C4-2B (cell line): ENCODE measurements around the gene MARS1.

ENCODE experiments used
- H3K27ac ChIP-seq: fragments of 450-650 bp; 2 replicates; pipeline ENCODE4 v1.5.1; 2017
- ZFX ChIP-seq: fragments of 450-650 bp; IDR thresholded peaks from 2 replicates; pipeline ENCODE4 v1.6.1; 2017
- TF ChIP-seq, protein P1 (sequence below): fragments of 450-650 bp; conservative IDR thresholded peaks from 2 replicates; pipeline ENCODE4 v1.5.1; 2017; ENCODE audit warnings: mild to moderate bottlenecking

Gene MARS1

DNA sequence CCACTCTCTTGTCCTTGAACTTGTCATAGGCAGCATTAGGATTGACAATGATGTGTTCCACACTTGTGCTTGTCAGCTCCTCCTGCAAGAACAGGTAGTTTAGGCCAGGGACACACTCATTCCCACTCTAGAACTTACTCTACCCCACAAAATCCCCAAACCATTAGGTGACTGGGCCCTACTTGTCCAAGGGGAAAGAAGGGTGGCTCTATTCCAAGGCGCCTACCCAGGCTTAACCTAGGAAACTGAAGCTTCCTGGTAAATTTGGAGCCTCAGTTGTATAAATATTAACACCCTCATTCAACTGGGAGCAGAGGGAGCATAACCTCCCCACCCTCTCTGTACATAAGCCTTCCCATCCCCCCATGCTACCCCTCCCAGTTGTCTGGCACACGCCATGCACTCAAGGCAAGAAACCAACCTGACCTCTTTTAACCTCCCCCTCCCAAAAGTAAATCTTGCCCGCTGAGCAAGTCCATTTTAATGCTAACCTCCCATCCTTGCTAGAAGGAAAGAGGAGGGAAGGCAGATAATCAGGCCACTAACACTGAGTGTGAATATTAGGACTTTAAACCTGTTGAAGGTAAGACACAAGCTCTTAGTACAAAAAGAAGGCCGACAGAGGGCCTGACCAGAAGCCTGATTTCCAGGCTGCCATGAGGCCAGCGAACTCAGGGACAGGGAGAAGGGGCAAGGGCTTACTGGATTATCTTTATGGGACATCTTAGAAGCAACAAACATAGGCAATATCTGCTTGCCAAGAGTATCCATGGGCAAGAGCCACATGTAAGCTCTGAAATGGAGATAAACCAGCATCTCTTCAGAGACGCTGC lies 48.1 kb downstream of the MARS1 start:
- H3K27ac ChIP-seq: peak overlapping the region; percentile 51
- TF ChIP-seq, protein P1, sequence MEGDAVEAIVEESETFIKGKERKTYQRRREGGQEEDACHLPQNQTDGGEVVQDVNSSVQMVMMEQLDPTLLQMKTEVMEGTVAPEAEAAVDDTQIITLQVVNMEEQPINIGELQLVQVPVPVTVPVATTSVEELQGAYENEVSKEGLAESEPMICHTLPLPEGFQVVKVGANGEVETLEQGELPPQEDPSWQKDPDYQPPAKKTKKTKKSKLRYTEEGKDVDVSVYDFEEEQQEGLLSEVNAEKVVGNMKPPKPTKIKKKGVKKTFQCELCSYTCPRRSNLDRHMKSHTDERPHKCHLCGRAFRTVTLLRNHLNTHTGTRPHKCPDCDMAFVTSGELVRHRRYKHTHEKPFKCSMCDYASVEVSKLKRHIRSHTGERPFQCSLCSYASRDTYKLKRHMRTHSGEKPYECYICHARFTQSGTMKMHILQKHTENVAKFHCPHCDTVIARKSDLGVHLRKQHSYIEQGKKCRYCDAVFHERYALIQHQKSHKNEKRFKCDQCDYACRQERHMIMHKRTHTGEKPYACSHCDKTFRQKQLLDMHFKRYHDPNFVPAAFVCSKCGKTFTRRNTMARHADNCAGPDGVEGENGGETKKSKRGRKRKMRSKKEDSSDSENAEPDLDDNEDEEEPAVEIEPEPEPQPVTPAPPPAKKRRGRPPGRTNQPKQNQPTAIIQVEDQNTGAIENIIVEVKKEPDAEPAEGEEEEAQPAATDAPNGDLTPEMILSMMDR: no peak
- TF ChIP-seq ZFX: no peak

DNA sequence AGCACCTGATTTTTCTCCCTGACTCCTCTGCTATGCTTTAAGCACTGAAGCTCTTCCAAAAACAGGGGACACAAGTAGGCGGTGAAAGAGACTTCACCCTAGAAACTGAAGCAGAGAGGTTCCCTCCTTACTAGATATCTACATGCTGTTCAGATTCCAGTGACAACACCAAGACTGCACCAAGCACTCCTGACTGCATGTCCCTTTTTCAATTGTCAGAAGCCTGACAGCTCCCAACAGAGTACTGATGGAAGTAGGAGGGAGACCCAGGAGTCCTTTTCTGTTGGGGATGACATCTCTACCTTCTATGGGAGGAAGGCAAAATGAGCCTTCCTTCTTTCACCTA lies 48.7 kb downstream of the MARS1 start:
- peak overlapping the region; percentile 51 for H3K27ac ChIP-seq
- no peak for TF ChIP-seq ZFX
- TF ChIP-seq, protein P1: no peak

DNA sequence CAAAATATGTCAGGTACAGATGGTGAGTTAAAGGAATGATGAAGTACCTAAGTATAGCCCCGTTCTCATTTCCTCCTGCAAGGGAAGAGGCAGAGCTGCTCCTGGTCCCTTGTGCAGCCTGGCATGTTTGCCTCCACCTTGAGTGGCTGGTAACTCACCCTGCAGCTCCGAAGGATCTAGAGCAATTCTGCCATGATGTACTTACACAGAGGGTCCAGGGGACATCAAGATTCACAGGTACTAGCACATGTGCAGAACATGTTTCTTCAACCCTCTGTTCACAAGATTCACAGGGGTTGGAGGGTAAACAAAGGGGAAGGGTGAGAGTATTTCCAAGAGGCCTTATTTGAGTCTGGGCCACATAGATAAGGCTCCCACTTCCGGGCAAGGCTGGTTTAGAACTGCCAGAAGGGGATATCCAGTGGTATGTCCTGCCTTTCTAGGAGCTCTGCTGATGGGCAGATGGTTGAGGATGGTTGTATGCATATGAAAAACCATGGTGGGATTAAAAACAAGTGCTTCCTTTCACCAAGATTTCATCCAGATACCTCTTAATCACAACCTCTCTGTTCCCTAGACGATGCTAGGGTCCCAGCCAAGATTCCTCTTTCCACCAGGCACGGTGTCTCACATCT lies 51.4 kb downstream of the MARS1 start:
- TF ChIP-seq, protein P1: no peak
- no peak for TF ChIP-seq ZFX
- H3K27ac ChIP-seq: no peak overlapping the region

DNA sequence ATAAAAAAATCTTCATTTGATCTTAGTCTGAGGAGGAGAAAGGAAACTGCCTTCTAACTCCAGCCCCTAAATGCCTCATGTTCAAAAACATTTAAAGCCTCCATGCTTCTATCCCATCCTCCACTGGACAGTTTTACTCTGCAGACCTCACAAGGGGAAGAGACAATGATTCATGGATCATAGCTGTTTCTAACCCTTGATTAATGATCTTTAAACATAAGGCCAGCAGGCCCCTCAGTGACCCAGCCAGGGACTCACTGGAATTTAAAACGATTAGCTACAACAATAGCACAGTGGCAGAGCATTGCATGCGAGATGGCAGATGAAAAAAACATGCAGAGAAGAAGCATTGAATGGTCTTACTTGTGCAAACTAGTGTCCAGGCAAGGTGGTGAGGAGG lies 53.1 kb downstream of the MARS1 start:
- no peak overlapping the region for H3K27ac ChIP-seq
- TF ChIP-seq, protein P1: no peak
- TF ChIP-seq ZFX: no peak

DNA sequence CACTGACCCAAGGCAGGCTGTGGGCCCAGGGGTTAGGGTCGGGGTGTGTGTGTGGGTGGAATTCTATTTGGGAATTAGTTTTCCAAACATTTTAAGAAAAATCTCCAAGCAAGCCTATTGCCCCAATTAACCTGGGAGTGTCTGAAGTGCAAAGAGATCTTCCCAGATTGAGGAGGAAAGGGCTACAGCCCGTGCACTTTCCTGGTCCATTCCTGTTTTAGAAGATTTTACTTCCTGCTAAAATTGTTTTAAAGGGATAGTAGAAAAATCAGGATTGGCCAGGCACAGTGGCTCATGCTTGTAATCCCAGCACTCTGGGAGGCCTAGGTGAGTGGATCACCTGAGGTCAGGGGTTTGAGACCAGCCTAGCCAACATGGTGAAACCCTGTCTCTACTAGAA lies 53.8 kb downstream of the MARS1 start:
- TF ChIP-seq, protein P1: no peak
- no peak for TF ChIP-seq ZFX
- H3K27ac ChIP-seq: no peak overlapping the region

DNA sequence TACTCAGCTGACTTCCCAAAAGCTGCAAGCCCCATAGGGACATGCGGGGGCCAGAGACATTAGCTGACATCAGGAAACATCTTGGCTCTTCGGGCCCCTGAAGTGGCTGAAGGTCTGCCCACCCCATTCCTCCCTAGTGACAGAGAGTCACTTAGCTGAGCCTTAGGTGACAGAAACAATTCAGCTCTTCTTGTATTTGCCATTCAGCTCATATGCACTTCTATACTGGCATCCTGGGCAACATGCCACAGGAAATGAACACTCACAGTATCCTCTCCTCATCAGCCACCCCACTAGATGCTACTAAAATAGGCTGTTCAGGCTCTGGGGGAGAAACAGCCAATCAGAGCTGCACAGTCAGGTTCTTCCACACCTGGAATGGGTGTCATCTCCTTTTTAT lies 55.7 kb downstream of the MARS1 start:
- no peak overlapping the region for H3K27ac ChIP-seq
- no peak for TF ChIP-seq ZFX
- TF ChIP-seq, protein P1: no peak

DNA sequence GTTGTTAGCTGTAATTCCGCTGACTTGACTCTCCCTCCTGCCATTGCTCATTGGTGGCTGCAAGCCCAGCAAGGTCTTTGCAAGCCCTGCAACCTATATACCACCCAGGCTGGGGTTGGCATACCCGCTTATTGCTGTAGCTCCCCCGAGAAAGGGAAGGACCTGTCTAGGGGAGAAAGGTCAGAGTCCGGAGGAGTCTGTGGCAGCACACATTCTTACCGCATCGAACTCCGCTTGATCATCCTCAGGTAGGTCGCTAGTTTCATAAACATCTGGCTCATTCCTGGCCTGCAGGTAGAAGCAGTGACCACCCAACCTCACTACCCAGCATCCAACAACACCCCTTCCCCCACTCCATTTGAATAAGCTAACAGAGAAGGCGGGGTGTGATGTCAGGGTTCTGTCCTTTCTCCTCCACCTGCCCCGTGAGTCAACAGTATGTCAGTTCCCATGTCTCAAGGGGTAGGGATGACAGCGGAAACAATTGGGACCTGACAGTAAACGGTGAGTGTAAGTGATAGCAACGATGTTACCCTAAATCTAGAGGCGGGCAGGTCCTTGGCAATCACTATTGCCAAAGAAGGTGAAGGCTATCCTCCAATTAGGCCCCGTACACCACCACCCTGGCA lies 58.1 kb downstream of the MARS1 start:
- H3K27ac ChIP-seq: peak overlapping the region; percentile 88
- TF ChIP-seq, protein P1: no peak
- no peak for TF ChIP-seq ZFX
